ENCODE measurements around the gene CDH10. TPM values are rescaled to one million over a fixed set of nuclear protein-coding genes. Genes with fewer than 3 reads are reported as not detected.

Gene CDH10
- not detected for total RNA-seq

GRCh38 chr5:24644761-24645160 lies at the start of gene CDH10:
Gene CDH10 (minus strand): TSS chr5:24644978. CDS start chr5:24593490, 51,488 bp downstream.
- ChIA-PET POLR2A (no interaction called here), CTCF (no interaction called here)
- Mint-ChIP-seq H3K4me1 (ENCODE audit: low read depth) (no peaks in the 10 kb centered on the region), H3K4me3 (no peak within 1 kb of the TSS), H3K9me3 (peaks cover 9% of the 10 kb centered on the region), H3K27ac (no peak within 1 kb of the TSS), H3K36me3 (no peaks in the 10 kb centered on the region), H3K27me3 (no peaks in the 10 kb centered on the region)
- no peak for DNase-seq
- intact Hi-C loops (cut with micrococcal nuclease), result no loop called here

DNA sequence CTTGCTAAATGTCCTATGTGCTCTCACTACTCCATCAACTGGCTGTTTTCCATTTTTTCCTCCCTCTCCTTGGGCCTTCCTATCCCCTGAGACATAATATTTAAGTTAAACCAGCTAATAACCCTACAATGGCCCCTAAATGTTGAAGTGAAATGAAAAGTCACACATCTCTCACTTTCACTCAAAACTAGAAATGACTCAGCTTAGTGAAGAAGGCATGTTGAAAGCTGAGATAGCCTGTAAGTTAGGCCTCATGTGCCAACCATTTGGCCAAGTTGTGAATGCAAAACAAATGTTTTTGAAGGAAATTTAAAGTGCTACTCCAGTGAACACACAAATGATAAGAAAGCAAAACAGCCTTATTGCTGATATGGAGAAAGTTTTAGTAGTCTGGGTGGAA lies 48.8 kb upstream of the CDH10 start:
- Mint-ChIP-seq H3K4me1 (ENCODE audit: low read depth) (no peaks in the 10 kb centered on the region), H3K36me3 (no peaks in the 10 kb centered on the region), H3K9me3 (peaks cover 34% of the 10 kb centered on the region), H3K4me3 (no peak overlapping the region), H3K27me3 (no peaks in the 10 kb centered on the region), H3K27ac (no peak overlapping the region)
- DNase-seq, result no peak
- intact Hi-C loops (cut with micrococcal nuclease), result no loop called here
- ChIA-PET CTCF (no interaction called here), POLR2A (no interaction called here)

GRCh38 chr5:24691074-24691473 lies 46.3 kb upstream of the CDH10 start:
- ChIA-PET POLR2A (no interaction called here), CTCF (no interaction called here)
- no peak overlapping the region for H3K27ac Mint-ChIP-seq
- peaks cover 30% of the 10 kb centered on the region for H3K9me3 Mint-ChIP-seq
- no peak overlapping the region for H3K4me3 Mint-ChIP-seq
- DNase-seq, result no peak
- no peaks in the 10 kb centered on the region for H3K4me1 Mint-ChIP-seq (ENCODE audit: low read depth)
- H3K27me3 Mint-ChIP-seq, result no peaks in the 10 kb centered on the region
- intact Hi-C loops (cut with micrococcal nuclease), result no loop called here
- no peaks in the 10 kb centered on the region for H3K36me3 Mint-ChIP-seq

DNA sequence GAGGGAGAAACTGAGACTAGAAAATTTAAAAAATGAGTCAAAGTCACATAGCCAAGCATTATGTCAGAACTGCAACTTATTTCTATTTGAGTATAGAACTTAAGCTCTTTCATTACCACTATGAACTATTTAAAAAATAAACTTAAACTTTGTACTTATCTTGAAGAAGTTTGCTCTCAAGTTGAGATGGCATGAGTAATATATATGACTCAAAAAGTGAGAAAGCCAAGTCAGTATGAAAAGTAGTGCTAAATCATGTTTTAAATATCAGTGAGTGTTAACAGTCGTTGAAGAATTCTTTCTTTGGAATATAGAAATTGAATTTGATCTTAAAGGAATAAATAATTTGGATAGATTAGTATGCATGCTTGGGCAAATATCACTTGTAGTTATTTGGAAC lies 36.3 kb upstream of the CDH10 start:
- Mint-ChIP-seq H3K36me3 (no peaks in the 10 kb centered on the region), H3K9me3 (peaks cover 21% of the 10 kb centered on the region), H3K27me3 (no peaks in the 10 kb centered on the region), H3K4me1 (ENCODE audit: low read depth) (no peaks in the 10 kb centered on the region), H3K4me3 (no peak overlapping the region), H3K27ac (no peak overlapping the region)
- POLR2A ChIA-PET, result no interaction called here
- CTCF ChIA-PET, result no interaction called here
- intact Hi-C loops (cut with micrococcal nuclease), result no loop called here
- DNase-seq, result no peak

GRCh38 chr5:24668050-24668449 lies 23.3 kb upstream of the CDH10 start:
- no peak overlapping the region for H3K27ac Mint-ChIP-seq
- H3K36me3 Mint-ChIP-seq, result no peaks in the 10 kb centered on the region
- H3K9me3 Mint-ChIP-seq, result peaks cover 19% of the 10 kb centered on the region
- ChIA-PET POLR2A (no interaction called here), CTCF (no interaction called here)
- no peak overlapping the region for H3K4me3 Mint-ChIP-seq
- intact Hi-C loops (cut with micrococcal nuclease), result no loop called here
- H3K27me3 Mint-ChIP-seq, result no peaks in the 10 kb centered on the region
- no peak for DNase-seq
- no peaks in the 10 kb centered on the region for H3K4me1 Mint-ChIP-seq (ENCODE audit: low read depth)

GRCh38 chr5:24649531-24649930 lies 4.8 kb upstream of the CDH10 start:
- H3K4me1 Mint-ChIP-seq (ENCODE audit: low read depth), result no peaks in the 10 kb centered on the region
- intact Hi-C loops (cut with micrococcal nuclease), result no loop called here
- no peaks in the 10 kb centered on the region for H3K27me3 Mint-ChIP-seq
- H3K9me3 Mint-ChIP-seq, result peaks cover 16% of the 10 kb centered on the region
- DNase-seq, result no peak
- CTCF ChIA-PET, result no interaction called here
- POLR2A ChIA-PET, result no interaction called here
- no peak overlapping the region for H3K27ac Mint-ChIP-seq
- no peak overlapping the region for H3K4me3 Mint-ChIP-seq
- no peaks in the 10 kb centered on the region for H3K36me3 Mint-ChIP-seq

DNA sequence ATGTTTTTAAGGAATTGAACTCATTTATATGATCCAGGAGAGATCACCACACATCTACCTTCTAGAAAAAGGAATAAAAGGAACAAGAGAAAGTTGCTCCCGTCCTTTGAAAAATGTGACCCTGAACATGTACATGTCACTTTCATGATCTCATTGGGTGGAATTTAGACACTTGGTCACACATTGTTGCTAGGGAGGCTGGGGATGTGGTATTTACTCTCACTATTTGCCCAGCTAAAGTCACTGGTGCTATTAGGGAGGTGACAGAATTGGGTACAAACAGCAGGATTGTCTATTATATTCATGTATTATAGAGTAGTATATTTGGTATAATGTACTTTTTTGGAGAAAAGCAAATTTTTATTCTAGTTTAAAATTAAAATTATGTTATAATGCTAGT lies 2.1 kb upstream of the CDH10 start:
- H3K4me1 Mint-ChIP-seq (ENCODE audit: low read depth), result no peaks in the 10 kb centered on the region
- no peak for DNase-seq
- intact Hi-C loops (cut with micrococcal nuclease), result no loop called here
- peaks cover 8% of the 10 kb centered on the region for H3K9me3 Mint-ChIP-seq
- ChIA-PET CTCF (no interaction called here), POLR2A (no interaction called here)
- no peaks in the 10 kb centered on the region for H3K36me3 Mint-ChIP-seq
- H3K4me3 Mint-ChIP-seq, result no peak overlapping the region
- H3K27ac Mint-ChIP-seq, result no peak overlapping the region
- no peaks in the 10 kb centered on the region for H3K27me3 Mint-ChIP-seq

- Mint-ChIP-seq H3K4me3 (no peak overlapping the region), H3K27me3 (no peaks in the 10 kb centered on the region), H3K27ac (no peak overlapping the region), H3K9me3 (peaks cover 11% of the 10 kb centered on the region), H3K4me1 (ENCODE audit: low read depth) (no peaks in the 10 kb centered on the region), H3K36me3 (no peaks in the 10 kb centered on the region)
- DNase-seq, result no peak
- intact Hi-C loops (cut with micrococcal nuclease), result no loop called here
- CTCF ChIA-PET, result no interaction called here
- POLR2A ChIA-PET, result no interaction called here
Observed at GRCh38 chr5:24645483-24645882, 705 bp upstream of the CDH10 start.

GRCh38 chr5:24643880-24644279 lies 898 bp downstream of the CDH10 start:
- CTCF ChIA-PET, result no interaction called here
- Mint-ChIP-seq H3K4me1 (ENCODE audit: low read depth) (no peaks in the 10 kb centered on the region), H3K4me3 (no peak overlapping the region), H3K27me3 (no peaks in the 10 kb centered on the region), H3K9me3 (peaks cover 8% of the 10 kb centered on the region), H3K27ac (no peak overlapping the region), H3K36me3 (no peaks in the 10 kb centered on the region)
- DNase-seq, result no peak
- intact Hi-C loops (cut with micrococcal nuclease), result no loop called here
- POLR2A ChIA-PET, result no interaction called here

DNA sequence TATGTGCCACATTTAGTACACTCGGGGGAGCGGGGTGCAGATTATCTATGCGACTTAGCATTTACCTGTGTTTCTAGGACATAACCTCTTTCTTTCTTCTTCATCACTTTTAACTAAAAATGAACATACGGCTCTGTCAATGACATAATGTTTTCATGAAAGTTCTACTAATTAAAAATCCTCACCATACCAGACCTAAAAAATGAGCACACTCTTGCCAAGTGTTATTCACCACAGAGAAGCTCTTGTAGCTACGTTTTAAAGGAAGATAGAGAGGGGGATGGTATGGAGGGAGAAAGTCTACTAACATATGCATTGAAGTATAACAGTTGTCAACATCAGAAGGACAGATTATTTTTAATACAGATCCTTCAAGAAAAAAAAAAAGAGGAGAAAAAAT lies 1.6 kb downstream of the CDH10 start:
- Mint-ChIP-seq H3K4me3 (no peak overlapping the region), H3K36me3 (no peaks in the 10 kb centered on the region), H3K27ac (no peak overlapping the region), H3K4me1 (ENCODE audit: low read depth) (no peaks in the 10 kb centered on the region), H3K9me3 (peaks cover 8% of the 10 kb centered on the region), H3K27me3 (no peaks in the 10 kb centered on the region)
- intact Hi-C loops (cut with micrococcal nuclease), result no loop called here
- no peak for DNase-seq
- CTCF ChIA-PET, result no interaction called here
- POLR2A ChIA-PET, result no interaction called here

DNA sequence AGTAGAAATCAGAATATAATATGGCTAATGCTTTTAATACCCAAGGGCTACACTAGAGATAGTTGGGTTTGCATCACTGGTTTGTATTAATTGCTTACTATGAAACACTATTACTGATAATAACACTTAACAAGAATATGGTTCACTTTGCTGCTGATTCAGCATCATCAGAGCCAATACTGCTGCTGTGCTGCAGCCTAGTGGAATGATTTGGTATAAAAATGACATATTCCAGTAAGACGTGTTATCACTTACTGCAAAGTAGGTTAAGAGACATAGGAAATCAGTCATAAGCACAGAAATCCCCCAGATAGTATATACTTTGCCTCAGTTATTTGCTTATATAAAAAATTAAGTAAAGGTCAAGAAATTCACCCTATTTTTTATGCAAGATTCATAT lies 2.8 kb downstream of the CDH10 start:
- ChIA-PET POLR2A (no interaction called here), CTCF (no interaction called here)
- intact Hi-C loops (cut with micrococcal nuclease), result no loop called here
- no peak for DNase-seq
- no peaks in the 10 kb centered on the region for H3K36me3 Mint-ChIP-seq
- no peak overlapping the region for H3K27ac Mint-ChIP-seq
- H3K9me3 Mint-ChIP-seq, result peaks cover 6% of the 10 kb centered on the region
- no peaks in the 10 kb centered on the region for H3K4me1 Mint-ChIP-seq (ENCODE audit: low read depth)
- H3K27me3 Mint-ChIP-seq, result no peaks in the 10 kb centered on the region
- H3K4me3 Mint-ChIP-seq, result no peak overlapping the region

GRCh38 chr5:24635209-24635608 lies 9.6 kb downstream of the CDH10 start:
- Mint-ChIP-seq H3K36me3 (no peaks in the 10 kb centered on the region), H3K27ac (no peak overlapping the region), H3K9me3 (no peaks in the 10 kb centered on the region), H3K4me1 (ENCODE audit: low read depth) (no peaks in the 10 kb centered on the region), H3K27me3 (no peaks in the 10 kb centered on the region), H3K4me3 (no peak overlapping the region)
- ChIA-PET POLR2A (no interaction called here), CTCF (no interaction called here)
- DNase-seq, result no peak
- intact Hi-C loops (cut with micrococcal nuclease), result no loop called here

DNA sequence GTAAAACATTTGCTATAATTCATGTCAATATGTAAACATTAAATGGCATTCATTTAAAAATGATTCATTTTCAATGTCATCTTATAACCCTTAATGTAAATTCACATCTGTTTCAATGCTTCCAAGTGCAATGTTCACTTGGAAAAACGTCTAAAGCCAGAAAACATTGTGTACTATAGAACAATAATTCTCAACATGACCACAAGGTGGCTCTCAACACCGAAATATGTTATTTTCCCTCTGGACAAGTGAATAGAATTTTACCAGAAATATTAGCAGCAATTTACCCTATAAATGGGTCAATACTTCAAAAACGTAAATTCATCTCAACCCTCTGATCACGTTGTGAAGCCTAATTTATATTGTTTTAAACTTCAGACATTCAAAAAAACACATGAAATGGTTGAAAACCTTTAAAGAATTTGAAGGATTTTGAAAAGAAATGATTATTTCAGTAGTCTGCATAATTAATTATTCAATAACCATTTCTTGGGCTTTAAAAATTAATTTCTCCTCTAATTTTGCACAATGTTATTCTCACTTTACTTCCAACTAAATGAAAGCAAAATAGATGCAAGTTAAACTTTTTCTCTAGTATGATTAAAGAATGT lies 11.0 kb downstream of the CDH10 start:
- Mint-ChIP-seq H3K4me3 (no peak overlapping the region), H3K27ac (no peak overlapping the region), H3K36me3 (no peaks in the 10 kb centered on the region), H3K27me3 (no peaks in the 10 kb centered on the region), H3K4me1 (ENCODE audit: low read depth) (no peaks in the 10 kb centered on the region), H3K9me3 (no peaks in the 10 kb centered on the region)
- intact Hi-C loops (cut with micrococcal nuclease), result no loop called here
- ChIA-PET CTCF (no interaction called here), POLR2A (no interaction called here)
- no peak for DNase-seq

GRCh38 chr5:24632353-24632752 lies 12.4 kb downstream of the CDH10 start:
- no peak overlapping the region for H3K4me3 Mint-ChIP-seq
- ChIA-PET POLR2A (no interaction called here), CTCF (no interaction called here)
- no peaks in the 10 kb centered on the region for H3K4me1 Mint-ChIP-seq (ENCODE audit: low read depth)
- no peak for DNase-seq
- no peaks in the 10 kb centered on the region for H3K27me3 Mint-ChIP-seq
- H3K36me3 Mint-ChIP-seq, result no peaks in the 10 kb centered on the region
- intact Hi-C loops (cut with micrococcal nuclease), result no loop called here
- no peak overlapping the region for H3K27ac Mint-ChIP-seq
- H3K9me3 Mint-ChIP-seq, result no peaks in the 10 kb centered on the region

All from activated CD4-positive, alpha-beta memory T cell treated with anti-CD3 and anti-CD28 coated beads for 36 hours (primary cell).